ENCODE data around the gene WAS.

The WAS gene

DNA sequence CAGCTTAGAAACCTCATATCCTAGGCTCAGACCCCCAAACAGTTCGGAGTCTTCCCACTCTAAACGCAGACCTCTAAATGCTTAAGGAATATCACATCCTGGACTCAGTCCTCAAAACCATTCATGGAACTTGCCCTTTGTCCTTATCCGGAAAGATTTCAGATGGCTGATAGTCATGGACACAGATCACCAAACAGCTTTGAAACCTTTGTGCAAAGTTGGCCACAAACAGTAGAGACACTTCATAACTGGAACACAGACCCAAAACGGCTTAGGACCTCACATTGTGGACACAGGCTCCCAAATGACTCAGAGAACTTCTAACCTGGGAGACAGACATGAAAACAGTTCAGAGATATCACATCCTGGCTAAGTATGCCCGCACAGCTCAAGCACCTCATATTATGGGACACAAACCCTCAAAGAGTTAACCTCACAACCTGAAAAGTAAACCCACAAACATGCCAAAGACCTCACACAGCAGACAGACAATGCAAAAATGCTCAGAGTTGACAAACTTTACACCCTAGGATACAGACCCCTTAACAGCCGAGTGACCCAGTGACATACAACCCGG is 28.4 kb downstream of the WAS start:
- DNase-seq (ENCODE audit: low read depth in 2 of 2): no peak

DNA sequence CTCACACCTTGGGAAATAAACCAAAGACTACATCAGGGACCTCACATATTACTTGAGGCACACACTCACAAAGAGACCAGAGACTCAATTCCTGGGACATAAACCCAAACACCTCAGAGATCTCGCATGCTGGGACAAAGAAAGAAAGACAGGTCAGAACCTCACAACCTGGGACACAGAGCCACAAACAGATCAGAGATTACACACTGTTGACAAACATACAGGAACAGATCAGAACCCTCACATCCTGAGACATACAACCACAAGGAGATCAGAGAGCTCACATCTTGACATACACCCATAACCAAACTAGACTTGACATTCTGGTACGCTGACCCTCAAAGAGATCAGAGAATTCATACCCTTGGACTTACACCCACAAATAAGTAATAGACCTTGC is 30.2 kb downstream of the WAS start:
- DNase-seq (ENCODE audit: low read depth in 2 of 2): no peak

DNA sequence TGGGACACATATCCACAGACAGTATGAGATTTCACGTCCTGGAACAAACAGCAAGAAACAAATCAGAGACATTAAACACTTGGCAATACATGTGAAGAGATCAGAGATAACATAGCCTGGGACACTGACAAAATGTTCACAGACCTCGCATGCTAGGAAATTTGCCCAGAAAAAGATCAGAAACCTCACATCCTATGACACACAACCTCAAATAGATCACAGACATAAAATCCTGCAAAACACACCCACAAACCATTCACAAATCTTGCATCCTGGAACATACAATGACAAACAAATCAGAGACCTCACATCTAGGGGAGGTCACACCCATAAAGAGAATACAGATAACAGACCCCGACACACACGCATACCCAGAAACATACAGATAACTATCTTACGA is 31.0 kb downstream of the WAS start:
- DNase-seq (ENCODE audit: low read depth in 2 of 2): no peak

DNA sequence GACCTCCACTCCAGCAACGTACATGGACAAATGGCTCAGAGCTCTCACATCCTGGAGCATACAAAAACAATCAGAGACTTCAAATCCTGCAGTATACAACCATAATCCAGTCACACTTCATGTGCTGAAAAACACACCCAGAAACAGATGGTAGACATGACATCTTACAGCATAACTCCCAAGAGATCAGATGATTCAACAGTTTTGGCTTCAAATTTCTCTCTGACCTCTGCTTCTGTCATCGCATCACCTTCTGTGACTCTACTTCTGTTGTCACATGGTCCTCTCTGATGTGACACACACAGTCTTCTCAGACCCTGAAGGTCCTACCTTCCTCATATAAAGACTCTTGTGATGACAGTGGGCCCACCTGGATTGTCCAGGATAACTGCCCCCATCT is 31.5 kb downstream of the WAS start:
- DNase-seq (ENCODE audit: low read depth in 2 of 2): no peak

DNA sequence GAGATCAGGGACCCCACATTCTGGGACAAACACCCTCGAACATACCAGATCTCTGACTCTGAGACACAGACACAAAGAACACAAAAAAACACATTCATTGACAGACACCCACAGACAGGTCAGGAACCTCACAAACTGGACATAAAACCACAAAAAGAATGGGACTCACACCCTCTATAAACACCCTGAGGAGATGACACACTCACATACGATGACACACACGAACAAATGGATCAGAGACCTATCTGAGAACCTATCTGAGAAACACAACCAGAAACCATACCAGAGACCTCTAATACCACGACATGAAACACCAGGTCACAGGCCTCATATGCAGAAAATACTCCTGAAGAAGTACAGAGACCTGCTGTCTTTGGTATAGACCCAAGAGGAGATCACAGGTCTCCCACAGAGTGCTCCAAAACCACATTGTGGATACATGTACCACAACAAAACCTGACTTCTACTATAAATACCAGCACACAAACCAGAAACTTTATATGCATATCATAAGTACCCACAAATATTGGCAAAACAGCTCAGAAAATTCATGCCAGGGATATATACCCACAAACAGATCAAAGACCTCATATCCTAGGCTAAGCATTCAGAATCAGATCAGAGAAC is 32.4 kb downstream of the WAS start:
- DNase-seq (ENCODE audit: low read depth in 2 of 2): no peak

DNA sequence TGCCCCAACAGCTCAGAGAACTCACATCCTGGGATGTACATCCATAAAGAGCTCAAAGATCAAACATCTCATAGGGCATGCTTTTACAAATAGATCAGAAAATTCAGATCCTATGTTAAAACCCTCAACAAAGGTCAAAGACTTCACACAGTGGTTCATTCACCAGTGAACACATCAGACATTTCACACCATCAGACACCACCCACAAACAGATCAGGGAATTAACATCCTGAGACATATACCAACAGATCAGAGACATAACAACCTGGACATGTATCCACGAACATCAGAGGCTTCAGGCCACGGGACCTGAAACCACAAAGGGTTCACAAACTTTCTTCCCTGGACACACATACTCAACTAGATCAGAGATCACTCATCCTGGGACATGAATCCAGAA is 36.4 kb downstream of the WAS start:
- DNase-seq (ENCODE audit: low read depth in 2 of 2): no peak

DNA sequence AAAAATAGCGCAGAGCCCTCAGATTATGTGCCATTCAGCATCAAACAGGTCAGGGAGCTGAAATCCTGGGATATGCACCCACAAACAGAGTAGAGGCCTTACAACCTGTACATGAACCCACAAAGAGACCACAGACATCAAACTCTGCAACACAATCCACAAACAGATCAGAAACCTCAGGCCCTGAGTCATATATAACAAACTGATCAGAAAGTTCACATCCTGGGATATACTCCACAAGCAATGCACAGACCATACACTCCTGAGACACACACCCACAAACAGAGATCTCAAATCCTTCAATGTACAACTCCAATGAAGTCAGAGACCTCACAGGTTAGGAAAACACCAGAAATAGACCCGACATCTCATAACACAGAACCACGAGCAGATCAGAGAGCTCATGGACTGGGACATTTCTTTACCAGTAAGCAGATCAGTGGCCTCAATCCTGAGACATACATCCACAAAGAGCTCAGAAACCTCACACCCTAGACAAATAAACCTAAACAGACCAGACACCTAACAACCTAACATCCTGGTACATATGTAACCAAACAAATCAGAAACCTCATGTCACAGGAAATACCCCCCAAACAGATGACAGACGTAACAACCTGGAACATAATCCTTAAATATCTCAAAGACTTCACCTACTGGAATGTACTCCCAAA is 37.1 kb downstream of the WAS start:
- no peak for DNase-seq (ENCODE audit: low read depth in 2 of 2)

DNA sequence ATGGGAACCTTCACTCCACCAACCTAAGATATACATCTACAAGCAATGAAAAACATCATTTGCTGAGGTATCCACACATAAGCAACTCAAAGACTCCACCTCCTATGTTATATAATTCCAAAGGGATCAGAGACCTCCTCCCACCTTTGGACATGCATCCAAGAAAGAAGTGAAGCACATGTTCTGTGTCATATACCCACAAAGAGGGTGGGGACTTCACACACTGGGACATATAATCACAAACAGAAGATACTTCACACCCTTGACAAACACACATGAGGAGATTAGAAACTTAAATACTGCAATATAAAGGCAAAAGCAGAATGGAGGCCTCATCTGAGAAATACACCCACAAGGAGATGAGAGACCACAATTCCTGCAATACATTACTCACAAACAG is 38.3 kb downstream of the WAS start:
- DNase-seq (ENCODE audit: low read depth in 2 of 2): no peak

DNA sequence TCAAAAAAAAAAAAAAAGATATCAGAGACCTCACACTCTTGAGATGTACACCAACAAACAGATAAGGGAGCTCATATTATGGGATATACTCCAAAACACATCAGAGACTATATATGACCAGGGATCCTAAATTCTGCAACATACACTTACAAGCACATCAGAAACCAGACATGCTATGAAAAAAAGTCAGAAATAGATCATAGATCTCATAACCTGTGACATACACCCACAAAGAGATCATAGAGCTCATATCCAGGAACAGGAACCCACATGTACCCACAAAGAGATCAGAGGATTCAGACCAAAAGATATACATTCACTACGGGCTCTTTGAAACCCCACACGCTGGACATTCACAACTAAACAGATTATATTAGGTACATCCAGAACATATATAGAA is 43.0 kb downstream of the WAS start:
- no peak for DNase-seq (ENCODE audit: low read depth in 2 of 2)

DNA sequence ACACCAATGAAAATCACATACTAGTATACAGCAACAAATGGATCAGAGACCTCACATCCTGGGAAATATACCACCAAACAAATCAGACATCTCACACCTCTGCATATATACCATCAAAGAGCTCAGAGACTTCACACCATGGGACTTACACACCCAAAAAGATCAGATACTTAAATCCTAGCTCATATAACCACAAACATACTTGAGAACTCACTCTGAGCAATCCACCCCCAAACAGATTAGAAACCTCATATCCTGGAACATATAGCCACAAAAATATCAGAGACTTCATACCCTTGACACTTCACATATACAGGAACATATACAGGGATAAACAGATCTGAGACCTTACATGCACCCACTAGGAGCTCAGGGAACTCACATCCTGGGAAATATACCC is 45.1 kb downstream of the WAS start:
- DNase-seq (ENCODE audit: low read depth in 2 of 2): no peak

DNA sequence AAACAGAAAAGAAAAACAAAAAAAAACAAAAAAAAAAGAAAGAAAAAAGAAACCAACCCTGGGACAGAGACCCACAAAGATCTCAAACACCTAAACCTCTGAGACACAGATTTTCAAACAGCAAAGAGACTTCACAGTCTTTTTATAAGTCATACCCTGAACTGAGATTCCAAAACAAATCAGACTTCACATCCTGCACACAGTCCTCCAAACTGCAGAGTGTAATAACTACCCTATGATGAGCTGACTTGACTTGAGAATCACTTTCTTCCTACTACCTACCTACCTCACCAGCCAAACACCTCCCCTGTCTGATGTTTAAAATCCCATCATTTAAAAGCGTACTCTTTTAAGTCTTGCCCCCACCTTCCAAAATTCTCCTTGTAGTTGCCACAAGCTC is 52.7 kb downstream of the WAS start:
- no peak for DNase-seq (ENCODE audit: low read depth in 2 of 2)

DNA sequence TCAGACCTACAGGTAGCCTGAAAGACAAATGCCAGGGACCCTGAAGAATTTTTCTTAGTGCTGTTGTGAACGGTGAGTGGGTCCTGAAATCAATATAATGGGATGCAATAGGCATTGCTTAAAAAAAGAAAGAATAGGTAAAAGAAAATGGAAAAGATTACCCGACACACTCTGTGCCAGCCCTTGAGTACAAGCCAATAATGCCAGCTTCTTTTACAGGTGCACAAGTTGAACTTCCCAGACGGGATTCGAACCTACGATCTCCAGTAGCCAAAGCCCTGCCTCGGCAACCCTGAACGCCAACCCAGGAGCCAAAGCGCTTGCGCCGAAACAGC is 53.2 kb downstream of the WAS start:
- no peak for DNase-seq (ENCODE audit: low read depth in 2 of 2)

DNA sequence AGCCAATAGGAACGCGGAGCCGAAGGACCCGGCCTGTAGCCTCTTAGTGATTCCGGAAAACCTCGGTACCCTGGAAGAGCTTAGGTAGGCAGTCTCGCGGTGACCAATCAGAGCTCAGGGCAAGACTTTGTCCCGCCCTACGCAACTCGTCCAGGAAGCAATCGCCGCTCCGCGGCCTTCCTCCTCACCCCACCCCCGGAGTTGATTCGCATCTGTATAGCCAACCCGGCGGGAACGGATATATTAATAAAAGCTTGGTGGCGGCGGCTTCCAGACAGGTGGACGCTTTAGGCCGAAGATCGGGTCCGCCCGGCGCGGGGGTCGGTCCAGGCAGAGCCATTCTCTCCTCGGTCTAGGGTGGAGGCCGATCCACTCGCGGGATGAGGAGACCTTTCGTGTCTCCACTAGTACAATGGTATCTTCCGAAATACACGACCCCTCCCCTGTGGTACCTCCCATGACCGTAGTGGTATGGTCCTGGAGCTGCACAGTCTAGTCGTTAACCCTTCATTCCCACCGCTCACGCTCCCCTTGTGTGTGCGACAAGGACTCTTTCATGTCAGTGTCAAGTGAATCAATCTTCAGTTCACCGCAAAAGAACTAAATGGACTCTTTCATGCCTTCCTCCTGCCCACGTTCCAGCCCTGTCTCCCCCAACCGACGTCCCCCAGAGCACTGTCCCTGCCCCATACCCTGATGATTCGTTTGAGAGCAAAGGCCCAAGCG is 53.8 kb downstream of the WAS start:
- DNase-seq (ENCODE audit: low read depth in 2 of 2): peak; percentile 68 to 75

DNA sequence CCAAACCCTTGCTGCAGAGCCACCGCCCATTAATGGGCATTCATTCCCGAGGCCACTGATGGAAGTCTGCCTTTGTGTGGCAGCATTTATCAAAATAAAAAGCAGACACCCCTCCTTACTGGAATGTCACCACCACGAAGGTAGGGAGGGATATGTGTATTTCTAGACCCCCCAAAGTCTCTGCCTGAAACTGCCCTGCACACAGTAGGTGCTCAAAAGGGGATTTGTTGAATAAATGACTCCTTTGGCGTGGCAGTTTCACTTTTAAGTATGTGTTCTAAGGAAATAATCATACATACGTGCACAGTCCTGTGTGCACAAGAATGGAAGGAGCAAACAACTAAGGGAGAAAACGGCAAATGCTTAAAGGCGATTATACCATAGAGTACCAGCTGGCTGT is 54.3 kb downstream of the WAS start:
- DNase-seq (ENCODE audit: low read depth in 2 of 2): no peak
